Esophagus (tissue), 2 donors: ENCODE data around the gene NOL9. TPM values are rescaled to one million over a fixed set of nuclear protein-coding genes. Genes with fewer than 3 reads are reported as not detected.

Experiments used
- H3K27ac ChIP-seq, 2 donors: one replicate each; pipeline ENCODE4 v1.5.1; 2013; ENCODE audit warnings: low read depth in 2 of 2, mild to moderate bottlenecking in 2 of 2, inconsistent platforms in 1 of 2, low read length in 1 of 2, moderate library complexity in 1 of 2
- H3K27me3 ChIP-seq, 2 donors: one replicate each; pipeline ENCODE4 v1.6.1; 2013; ENCODE audit warnings: low read length in 2 of 2, control low read depth in 1 of 2, mild to moderate bottlenecking in 1 of 2; ENCODE audit not compliant: insufficient read depth in 2 of 2, control insufficient read depth in 1 of 2
- H3K36me3 ChIP-seq, 2 donors: one replicate each; pipeline ENCODE4 v1.6.1; 2013; ENCODE audit warnings: low read length in 1 of 2; ENCODE audit not compliant: control insufficient read depth in 2 of 2, insufficient read depth in 2 of 2
- H3K4me1 ChIP-seq, 2 donors: one replicate each; pipeline ENCODE4 v1.6.1; 2013; ENCODE audit warnings: low read length in 1 of 2; ENCODE audit not compliant: control insufficient read depth in 2 of 2, insufficient read depth in 2 of 2
- H3K4me3 ChIP-seq, 2 donors: one replicate each; pipeline ENCODE4 v1.5.1; 2013; ENCODE audit warnings: low read length in 2 of 2, mild to moderate bottlenecking in 2 of 2, low read depth in 1 of 2, moderate library complexity in 1 of 2
- H3K9me3 ChIP-seq, 2 donors: one replicate each; pipeline ENCODE4 v1.6.1; 2013; ENCODE audit warnings: mild to moderate bottlenecking in 2 of 2, low read depth in 1 of 2, low read length in 1 of 2, moderate library complexity in 1 of 2; ENCODE audit not compliant: control insufficient read depth in 2 of 2, insufficient read depth in 1 of 2
- WGBS, 2 donors: extraction: QIAGEN DNeasy Blood & Tissue Kit; methylation state at CpG; one replicate each; pipeline ENCODE4 v1.1.7; 2013; 5-methylcytosine and 5-hydroxymethylcytosine counted together
- polyA plus RNA-seq, 2 donors: library from polyadenylated mRNA; stranded (reverse); fragments of 200-250 nt; gene quantifications; one replicate each; pipeline ENCODE4 v1.2.3, GENCODE V29; 2013
- donor health status: healthy with polysubstance abuse.
- donor health status: Bipolar disorder and iron deficiency.

NOL9 gene
- polyA plus RNA-seq, 2 donors = 3.8 to 5.7 TPM

DNA sequence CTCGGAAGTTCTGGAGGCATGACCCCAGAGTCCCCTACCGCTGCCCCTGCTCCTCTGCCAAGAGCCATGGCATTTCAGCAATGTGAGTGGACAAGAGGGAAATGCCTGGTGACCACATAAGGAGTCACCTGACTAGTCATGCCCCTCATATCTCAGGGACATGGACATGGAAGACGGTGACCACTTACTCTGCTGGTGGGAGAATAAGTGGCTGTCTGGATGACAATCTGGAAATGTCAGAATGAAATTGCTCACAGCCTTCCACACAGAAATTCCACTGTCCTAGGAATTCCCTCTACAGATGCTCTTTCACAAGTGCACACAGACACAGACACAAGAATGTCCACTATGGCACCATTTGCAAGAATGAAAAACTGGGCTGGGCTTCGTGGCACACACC, 38.5 kb downstream of the NOL9 start:
- H3K9me3 ChIP-seq = no peaks in the 10 kb centered on the region

GRCh38 chr1:6513320-6513801, 41.0 kb downstream of the NOL9 start:
- no peaks in the 10 kb centered on the region for H3K9me3 ChIP-seq
- H3K27ac ChIP-seq = no peak overlapping the region
- no peaks in the 10 kb centered on the region for H3K36me3 ChIP-seq
- H3K27me3 ChIP-seq = no peaks in the 10 kb centered on the region
- H3K4me3 ChIP-seq = no peak overlapping the region
- WGBS, 2 donors = 53 to 58% methylated on average over 9 of the region's 9 CpGs
- H3K4me1 ChIP-seq = no peaks in the 10 kb centered on the region

More for the DNA sequence above, 38.5 kb downstream of the NOL9 start:
- Histone ChIP-seq H3K4me1 (peaks cover 5 to 6% of the 10 kb centered on the region in 2 donors), H3K36me3 (no peaks in the 10 kb centered on the region), H3K27ac (no peak overlapping the region), H3K27me3 (no peaks in the 10 kb centered on the region), H3K4me3 (no peak overlapping the region)
- 88 to 90% methylated on average over 4 of the region's 4 CpGs for WGBS, 2 donors

GRCh38 chr1:6512908-6513280, 41.4 kb downstream of the NOL9 start:
- H3K4me3 ChIP-seq = no peak overlapping the region
- 62 to 76% methylated on average over 8 of the region's 8 CpGs for WGBS, 2 donors
- H3K27me3 ChIP-seq = no peaks in the 10 kb centered on the region
- no peak overlapping the region for H3K27ac ChIP-seq
- H3K9me3 ChIP-seq = no peaks in the 10 kb centered on the region
- H3K36me3 ChIP-seq = no peaks in the 10 kb centered on the region
- H3K4me1 ChIP-seq = no peaks in the 10 kb centered on the region

DNA sequence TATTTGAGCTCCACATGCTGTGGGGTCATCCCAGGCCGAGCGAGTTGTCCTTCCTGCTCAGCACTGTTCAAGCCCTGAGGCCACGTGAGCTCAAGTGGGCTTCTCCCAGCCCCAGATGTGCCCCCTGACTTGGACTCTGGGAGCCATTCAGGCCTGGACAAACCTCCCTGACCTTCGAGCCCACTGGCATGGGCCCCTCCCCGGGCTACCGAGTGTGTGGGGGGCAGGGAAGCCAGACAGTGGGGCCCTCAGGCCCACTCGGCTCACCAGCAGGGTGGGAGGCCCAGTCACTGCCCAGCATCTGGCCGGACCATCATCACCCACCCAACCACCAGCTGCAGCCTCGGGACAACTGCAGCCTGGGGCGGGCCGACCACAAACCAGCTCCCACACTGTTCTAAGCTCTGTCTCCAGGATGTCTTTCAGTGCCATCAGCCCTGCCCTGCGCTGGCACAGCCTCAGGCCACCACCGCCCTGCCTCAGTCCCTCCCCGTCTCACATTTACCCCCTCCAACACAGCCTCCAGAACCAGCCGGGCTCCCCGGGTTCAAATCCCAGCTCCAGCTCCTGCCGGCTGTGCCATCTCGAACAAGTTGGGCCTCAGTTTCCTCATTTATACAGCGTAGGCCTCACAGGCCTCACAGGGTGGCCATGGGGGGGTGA, 41.9 kb downstream of the NOL9 start:
- no peak overlapping the region for H3K27ac ChIP-seq
- no peaks in the 10 kb centered on the region for H3K36me3 ChIP-seq
- no peaks in the 10 kb centered on the region for H3K4me1 ChIP-seq
- 78 to 84% methylated on average over 19 of the region's 19 CpGs for WGBS, 2 donors
- H3K4me3 ChIP-seq = no peak overlapping the region
- no peaks in the 10 kb centered on the region for H3K27me3 ChIP-seq
- no peaks in the 10 kb centered on the region for H3K9me3 ChIP-seq

DNA sequence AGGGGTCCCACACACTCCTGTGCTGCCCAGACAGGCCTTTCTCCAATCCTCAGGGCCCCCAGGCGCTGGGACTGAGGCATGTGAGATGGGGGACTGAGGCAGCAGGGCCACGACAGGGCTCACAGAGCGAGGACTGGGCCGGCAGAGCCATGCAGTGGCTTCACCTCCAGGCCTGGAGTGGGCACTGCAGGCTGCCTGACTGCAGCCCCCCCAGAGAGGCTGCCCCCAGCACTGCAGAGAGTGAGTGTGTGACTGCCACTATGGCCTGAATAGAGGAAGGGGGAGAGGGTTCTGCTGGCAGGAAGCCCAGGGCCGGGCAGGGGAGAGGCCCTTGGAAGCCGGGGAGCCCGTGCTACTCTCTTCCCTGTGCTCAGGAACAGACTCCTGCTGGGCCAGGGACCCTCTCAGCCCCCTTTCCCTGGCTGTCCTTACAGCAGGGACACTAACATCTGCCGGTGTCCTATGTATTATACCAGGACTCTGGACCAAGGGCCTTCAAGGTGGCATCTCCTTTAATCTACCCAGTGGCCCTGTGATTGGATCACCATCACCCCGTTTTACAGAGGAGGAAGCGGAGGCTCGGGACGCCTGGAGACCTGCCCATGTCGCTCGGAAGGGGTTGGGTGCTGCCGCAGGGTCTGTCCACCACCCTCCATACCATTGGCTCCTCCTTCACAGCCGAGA, 42.6 kb downstream of the NOL9 start:
- Histone ChIP-seq H3K27me3 (no peaks in the 10 kb centered on the region), H3K4me3 (no peak overlapping the region), H3K36me3 (no peaks in the 10 kb centered on the region), H3K9me3 (no peaks in the 10 kb centered on the region), H3K4me1 (no peaks in the 10 kb centered on the region), H3K27ac (no peak overlapping the region)
- WGBS, 2 donors = 84 to 87% methylated on average over 16 of the region's 16 CpGs

- no peaks in the 10 kb centered on the region for H3K4me1 ChIP-seq
- no peak overlapping the region for H3K4me3 ChIP-seq
- H3K27ac ChIP-seq = no peak overlapping the region
- 81 to 83% methylated on average over 6 of the region's 6 CpGs for WGBS, 2 donors
- H3K36me3 ChIP-seq = no peaks in the 10 kb centered on the region
- H3K9me3 ChIP-seq = no peaks in the 10 kb centered on the region
- no peaks in the 10 kb centered on the region for H3K27me3 ChIP-seq
These were observed 43.3 kb downstream of the NOL9 start for GRCh38 chr1:6511056-6511455.

DNA sequence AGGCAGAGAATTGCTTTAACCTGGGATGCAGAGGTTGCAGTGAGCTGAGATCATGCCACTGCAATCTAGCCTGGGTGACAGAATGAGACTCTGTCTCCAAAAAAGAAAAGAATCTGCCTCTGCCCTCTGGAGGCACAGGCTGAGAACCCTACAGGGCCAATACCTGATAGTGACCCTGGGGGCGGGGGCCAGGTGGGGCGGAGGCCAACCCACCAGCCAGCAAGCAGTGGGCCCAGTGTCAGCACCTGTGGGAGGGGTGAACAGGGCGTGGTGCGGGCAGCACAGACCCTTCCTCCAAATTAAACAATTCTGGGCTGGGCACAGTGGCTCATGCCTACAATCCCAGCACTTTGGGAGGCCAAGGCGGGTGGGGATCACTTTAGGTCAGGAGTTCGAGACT, 43.8 kb downstream of the NOL9 start:
- 79 to 87% methylated on average over 6 of the region's 6 CpGs for WGBS, 2 donors
- Histone ChIP-seq H3K4me1 (no peaks in the 10 kb centered on the region), H3K27me3 (no peaks in the 10 kb centered on the region), H3K4me3 (no peak overlapping the region), H3K27ac (no peak overlapping the region), H3K9me3 (no peaks in the 10 kb centered on the region), H3K36me3 (no peaks in the 10 kb centered on the region)

- whole genome bisulfite sequencing, 2 donors = 80 to 81% methylated on average over 10 of the region's 10 CpGs
- H3K9me3 ChIP-seq = no peaks in the 10 kb centered on the region
- H3K4me1 ChIP-seq = no peaks in the 10 kb centered on the region
- no peaks in the 10 kb centered on the region for H3K27me3 ChIP-seq
- H3K27ac ChIP-seq = no peak overlapping the region
- no peaks in the 10 kb centered on the region for H3K36me3 ChIP-seq
- no peak overlapping the region for H3K4me3 ChIP-seq
These were observed 44.4 kb downstream of the NOL9 start for GRCh38 chr1:6509919-6510291.

- WGBS, 2 donors = 72 to 74% methylated on average over 20 of the region's 20 CpGs
- H3K9me3 ChIP-seq = no peaks in the 10 kb centered on the region
These were observed 44.9 kb downstream of the NOL9 start for GRCh38 chr1:6509220-6509918.

More at GRCh38 chr1:6509220-6509918, 44.9 kb downstream of the NOL9 start:
- Histone ChIP-seq H3K27ac (no peak overlapping the region), H3K27me3 (no peaks in the 10 kb centered on the region), H3K36me3 (no peaks in the 10 kb centered on the region), H3K4me3 (no peak overlapping the region), H3K4me1 (no peaks in the 10 kb centered on the region)
